ENCODE results near the gene PPP5C.

The PPP5C gene

DNA sequence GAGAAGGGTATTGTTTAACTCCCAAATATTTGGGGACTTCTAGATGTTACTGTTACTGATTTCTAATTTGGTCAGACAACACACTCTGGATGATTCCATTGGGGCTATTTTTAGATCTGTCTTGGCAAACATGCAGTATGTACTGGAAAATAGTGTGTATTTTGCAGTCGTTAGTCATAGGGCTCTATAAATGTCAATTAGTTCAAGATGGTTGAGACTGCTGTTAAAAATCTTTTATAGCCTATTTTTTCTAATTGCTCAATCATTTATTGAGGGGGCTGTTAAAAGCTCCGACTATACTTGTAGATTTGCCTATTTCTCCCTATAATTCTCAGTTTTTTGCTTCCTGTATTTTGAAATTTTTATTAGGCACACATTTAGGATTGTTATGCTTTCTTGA is 31.4 kb downstream of the PPP5C start:
- Mint-ChIP-seq H3K36me3 (ENCODE audit: low read depth) (peaks cover 73% of the 10 kb centered on the region), H3K27ac (peak overlapping the region; percentile 79 to 85 (median 81)), H3K27me3 (ENCODE audit: low read depth) (no peaks in the 10 kb centered on the region), H3K4me1 (peaks cover 47% of the 10 kb centered on the region), H3K4me3 (no peak overlapping the region), H3K9me3 (peaks cover 9% of the 10 kb centered on the region)
- TF ChIP-seq, protein P1, sequence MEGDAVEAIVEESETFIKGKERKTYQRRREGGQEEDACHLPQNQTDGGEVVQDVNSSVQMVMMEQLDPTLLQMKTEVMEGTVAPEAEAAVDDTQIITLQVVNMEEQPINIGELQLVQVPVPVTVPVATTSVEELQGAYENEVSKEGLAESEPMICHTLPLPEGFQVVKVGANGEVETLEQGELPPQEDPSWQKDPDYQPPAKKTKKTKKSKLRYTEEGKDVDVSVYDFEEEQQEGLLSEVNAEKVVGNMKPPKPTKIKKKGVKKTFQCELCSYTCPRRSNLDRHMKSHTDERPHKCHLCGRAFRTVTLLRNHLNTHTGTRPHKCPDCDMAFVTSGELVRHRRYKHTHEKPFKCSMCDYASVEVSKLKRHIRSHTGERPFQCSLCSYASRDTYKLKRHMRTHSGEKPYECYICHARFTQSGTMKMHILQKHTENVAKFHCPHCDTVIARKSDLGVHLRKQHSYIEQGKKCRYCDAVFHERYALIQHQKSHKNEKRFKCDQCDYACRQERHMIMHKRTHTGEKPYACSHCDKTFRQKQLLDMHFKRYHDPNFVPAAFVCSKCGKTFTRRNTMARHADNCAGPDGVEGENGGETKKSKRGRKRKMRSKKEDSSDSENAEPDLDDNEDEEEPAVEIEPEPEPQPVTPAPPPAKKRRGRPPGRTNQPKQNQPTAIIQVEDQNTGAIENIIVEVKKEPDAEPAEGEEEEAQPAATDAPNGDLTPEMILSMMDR (IDR thresholded peaks at IDR 0.05; ENCODE audit: unreplicated experiment in 3 of 3), result no peak

DNA sequence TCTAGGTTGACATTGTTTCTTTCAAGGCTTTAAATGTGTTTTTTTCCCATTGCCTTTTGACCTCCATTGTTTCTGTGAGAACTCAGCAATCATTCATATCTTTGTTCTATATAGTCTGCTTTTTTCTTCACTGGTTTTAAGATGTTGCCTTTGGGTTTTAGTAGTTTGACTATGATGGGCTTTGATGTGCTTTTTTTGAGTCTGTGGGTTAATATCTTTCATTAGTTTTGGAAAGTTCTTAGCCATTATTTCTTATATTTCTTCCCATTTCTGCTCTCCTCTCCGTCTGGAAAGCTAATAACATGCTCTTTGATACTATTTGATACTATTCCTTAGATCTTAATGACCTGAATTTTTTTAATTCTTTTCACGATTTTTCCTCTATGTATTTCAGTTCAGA is 33.8 kb downstream of the PPP5C start:
- Mint-ChIP-seq H3K27me3 (ENCODE audit: low read depth) (no peaks in the 10 kb centered on the region), H3K4me3 (no peak overlapping the region), H3K36me3 (ENCODE audit: low read depth) (peaks cover 92% of the 10 kb centered on the region)

DNA sequence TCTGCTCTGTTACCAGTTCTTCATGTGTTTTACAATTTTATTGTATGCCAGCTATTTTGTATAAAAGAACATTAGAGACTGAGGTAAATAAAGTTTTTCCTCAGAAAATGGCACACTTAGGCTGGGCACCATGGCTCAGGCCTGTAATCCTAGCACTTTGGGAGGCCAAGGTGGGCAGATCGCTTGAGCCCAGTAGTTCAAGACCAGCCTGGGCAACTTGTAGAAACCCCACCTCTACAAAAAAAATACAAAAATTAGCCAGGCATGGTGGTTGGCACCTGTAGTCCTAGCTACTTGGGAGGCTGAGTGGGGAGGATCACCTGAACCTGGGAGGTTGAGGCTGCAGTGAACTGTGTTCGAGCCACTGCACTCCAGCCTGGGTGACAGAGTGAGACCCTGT is 34.5 kb downstream of the PPP5C start:
- peaks cover 91% of the 10 kb centered on the region for H3K36me3 Mint-ChIP-seq (ENCODE audit: low read depth)
- H3K27me3 Mint-ChIP-seq (ENCODE audit: low read depth), result no peaks in the 10 kb centered on the region
- TF ChIP-seq, protein P1 (IDR thresholded peaks at IDR 0.05; ENCODE audit: unreplicated experiment in 3 of 3), result no peak
- H3K4me1 Mint-ChIP-seq, result peaks cover 43% of the 10 kb centered on the region
- H3K4me3 Mint-ChIP-seq, result no peak overlapping the region
- peaks cover 9% of the 10 kb centered on the region for H3K9me3 Mint-ChIP-seq
- H3K27ac Mint-ChIP-seq, result peak overlapping the region in 1 of 3 experiments; percentile 20

More for the DNA sequence above, 33.8 kb downstream of the PPP5C start:
- H3K9me3 Mint-ChIP-seq, result peaks cover 9% of the 10 kb centered on the region
- H3K4me1 Mint-ChIP-seq, result peaks cover 47% of the 10 kb centered on the region
- peak overlapping the region in 2 of 3 experiments; percentile 7 to 20 for H3K27ac Mint-ChIP-seq
- TF ChIP-seq, protein P1 (IDR thresholded peaks at IDR 0.05; ENCODE audit: unreplicated experiment in 3 of 3), result no peak

DNA sequence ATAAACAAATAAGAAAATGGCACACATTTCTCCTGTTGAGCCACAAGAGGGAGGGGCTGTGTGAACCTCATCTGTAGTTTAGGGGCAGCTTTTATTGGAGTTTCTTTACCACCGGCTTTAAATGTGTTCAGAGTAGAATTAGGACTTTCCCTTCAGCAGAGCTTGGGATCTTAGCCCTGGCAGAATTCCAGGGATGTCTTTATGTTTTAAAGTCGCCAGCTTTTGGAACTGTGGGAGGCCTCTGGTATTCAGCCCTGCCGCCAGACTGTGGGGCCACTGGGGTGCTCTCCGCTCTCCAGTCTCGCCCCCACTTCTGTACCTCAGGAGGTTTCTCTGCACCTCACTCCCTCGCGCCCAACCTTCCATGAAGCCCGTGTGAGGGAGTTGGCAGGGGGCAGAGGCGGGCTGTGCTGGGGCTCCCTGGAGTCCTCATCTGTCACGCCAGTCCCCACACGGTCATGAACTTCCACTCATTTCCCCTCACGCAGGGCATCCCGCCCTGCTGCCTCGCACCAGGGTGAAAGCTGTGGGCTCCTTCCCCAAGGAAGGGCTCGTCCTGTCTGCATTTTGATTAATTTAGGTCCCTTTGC is 35.0 kb downstream of the PPP5C start:
- TF ChIP-seq, protein P1 (IDR thresholded peaks at IDR 0.05; ENCODE audit: unreplicated experiment in 3 of 3), result no peak
- Mint-ChIP-seq H3K27me3 (ENCODE audit: low read depth) (no peaks in the 10 kb centered on the region), H3K4me3 (no peak overlapping the region), H3K4me1 (peaks cover 43% of the 10 kb centered on the region), H3K27ac (peak overlapping the region; percentile 7 to 75 (median 49)), H3K9me3 (peaks cover 9% of the 10 kb centered on the region), H3K36me3 (ENCODE audit: low read depth) (peaks cover 88% of the 10 kb centered on the region)

DNA sequence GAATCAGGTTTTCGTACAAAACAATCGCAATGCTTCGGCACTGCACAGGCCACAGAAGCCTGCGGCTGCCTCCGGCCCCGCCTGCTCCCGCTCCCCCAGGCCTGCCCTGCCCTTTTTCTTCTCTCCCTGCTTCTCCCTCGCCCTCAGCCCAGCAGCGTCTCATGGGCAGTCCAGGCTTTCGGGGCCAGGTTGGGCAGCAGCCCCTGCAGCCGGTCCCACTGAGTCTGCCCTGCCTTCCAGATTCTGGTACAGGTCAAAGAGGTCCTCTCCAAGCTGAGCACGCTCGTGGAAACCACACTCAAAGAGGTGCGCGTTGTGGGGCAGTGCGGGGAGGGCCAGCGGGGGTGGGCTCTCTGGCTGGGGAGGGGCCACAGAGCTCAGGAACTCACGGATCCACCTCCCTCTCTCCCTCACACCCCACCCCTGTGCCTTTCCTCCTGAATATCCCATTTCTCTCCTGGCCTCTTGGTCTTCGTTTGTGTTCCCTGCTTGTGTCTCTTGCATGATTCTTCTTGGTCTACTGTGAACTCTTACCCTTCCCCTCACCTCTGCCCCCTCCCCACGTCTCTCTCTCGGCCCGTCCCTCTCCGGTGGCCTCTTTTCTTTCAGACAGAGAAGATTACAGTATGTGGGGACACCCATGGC is 36.4 kb downstream of the PPP5C start:
- Mint-ChIP-seq H3K27ac (no peak overlapping the region), H3K9me3 (peaks cover 9% of the 10 kb centered on the region), H3K27me3 (ENCODE audit: low read depth) (no peaks in the 10 kb centered on the region), H3K36me3 (ENCODE audit: low read depth) (peaks cover 88% of the 10 kb centered on the region), H3K4me3 (no peak overlapping the region), H3K4me1 (peaks cover 31% of the 10 kb centered on the region)
- TF ChIP-seq, protein P1 (IDR thresholded peaks at IDR 0.05; ENCODE audit: unreplicated experiment in 3 of 3), result no peak

DNA sequence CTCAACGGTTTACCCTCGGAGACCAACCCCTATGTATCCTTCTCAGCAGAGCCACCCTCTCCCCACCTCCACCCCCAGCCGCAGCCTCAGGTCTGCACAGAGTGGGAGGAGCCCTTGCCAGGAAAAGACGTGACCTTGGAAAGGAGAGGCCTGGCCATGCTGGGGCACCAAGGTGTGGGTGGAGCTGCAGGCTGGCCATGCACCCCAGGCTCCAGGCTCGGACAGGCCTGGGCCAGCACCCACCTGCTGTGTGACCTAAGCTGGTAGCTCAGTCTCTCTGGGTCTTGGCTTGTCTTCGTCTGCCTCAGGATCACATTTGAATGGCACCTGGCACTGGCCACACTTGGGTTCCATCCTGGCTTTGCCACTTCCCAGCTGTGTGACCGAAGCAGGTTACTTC is 37.0 kb downstream of the PPP5C start:
- TF ChIP-seq, protein P1 (IDR thresholded peaks at IDR 0.05; ENCODE audit: unreplicated experiment in 3 of 3), result no peak
- no peak overlapping the region for H3K27ac Mint-ChIP-seq
- H3K27me3 Mint-ChIP-seq (ENCODE audit: low read depth), result no peaks in the 10 kb centered on the region
- peaks cover 27% of the 10 kb centered on the region for H3K4me1 Mint-ChIP-seq
- no peak overlapping the region for H3K4me3 Mint-ChIP-seq
- H3K36me3 Mint-ChIP-seq (ENCODE audit: low read depth), result peaks cover 88% of the 10 kb centered on the region
- peaks cover 9% of the 10 kb centered on the region for H3K9me3 Mint-ChIP-seq

Measured in nephron (organoid).